Activated CD4-positive, alpha-beta T cell treated with anti-CD3 and anti-CD28 coated beads, Interleukin-2, Interleukin-6, amounts not matched to agents 100 ng/mL and 50 ng/mL, durations not matched to agents 16 hours and 8 hours (primary cell): ENCODE measurements around the gene SOWAHC.

Experiments used
- DNase-seq: peaks from one replicate; pipeline ENCODE4 v3.0.0-alpha.2; 2020

Gene SOWAHC

GRCh38 chr2:109648041-109648527, 33.9 kb downstream of the SOWAHC start:
- DNase-seq = no peak

GRCh38 chr2:109649736-109650695, 35.9 kb downstream of the SOWAHC start:
- no peak for DNase-seq

- no peak for DNase-seq
Measured at GRCh38 chr2:109654326-109655050, 40.3 kb downstream of the SOWAHC start.

GRCh38 chr2:109655287-109655686, 41.1 kb downstream of the SOWAHC start:
- no peak for DNase-seq

- DNase-seq = no peak
Measured at GRCh38 chr2:109659396-109660045, 45.4 kb downstream of the SOWAHC start.

GRCh38 chr2:109660046-109660860, 46.1 kb downstream of the SOWAHC start:
- DNase-seq = no peak

GRCh38 chr2:109662889-109663288, 48.7 kb downstream of the SOWAHC start:
- DNase-seq = no peak

- no peak for DNase-seq
Measured at GRCh38 chr2:109663721-109664120, 49.6 kb downstream of the SOWAHC start.

GRCh38 chr2:109666466-109666865, 52.3 kb downstream of the SOWAHC start:
- DNase-seq = no peak
